HCT116 (cell line): ENCODE measurements around the gene GRIP1. TPM values are rescaled to one million over a fixed set of nuclear protein-coding genes. Genes with fewer than 3 reads are reported as not detected.

Source experiments
- ATAC-seq: fragments of 200-7000 bp; cut with Tn5 transposase; 2 replicates; pipeline ENCODE4 v1.9.1; 2020; ENCODE audit warnings: mild to moderate bottlenecking, moderate library complexity
- BruUV-seq: library from RNA; stranded (reverse); fragments of 400-500 nt; replicated peaks from 2 replicates; lab custom pipeline; 2021; lab: Mats Ljungman, UMichigan
- CTCF ChIA-PET: fragments of 300-600 bp; sonication (Branson Sonifier 250); formaldehyde crosslinking; loops from one replicate; lab custom pipeline; 2021; ENCODE audit warnings: antibody characterized with exemption; lab: Charles Lee
- POLR2A ChIA-PET: fragments of 300-600, 350-600 bp; sonication (Branson Sonifier 250); formaldehyde crosslinking; loops from one replicate; lab custom pipeline; 2021; ENCODE audit warnings: antibody characterized with exemption; lab: Charles Lee
- RAD21 ChIA-PET, 2 experiments: fragments of 300-600 bp; sonication (Branson Sonifier 250); formaldehyde crosslinking; loops; one replicate each; lab custom pipeline; 2023; ENCODE audit warnings: low total read pairs in 2 of 2; ENCODE audit not compliant: uncharacterized antibody in 2 of 2, unreplicated experiment in 2 of 2, low non-redundant PET in 1 of 2; lab: Charles Lee
- DNase-seq: peaks from one replicate; pipeline ENCODE4 v3.0.0-alpha.2; 2010; ENCODE audit warnings: low read depth, low spot score
- H2AFZ ChIP-seq: fragments of 200-600 bp; shearing (Covaris generic), sonication (generic); 2 replicates; pipeline ENCODE4 v1.6.1; 2017; ENCODE audit warnings: low read depth, mixed run types, mixed read lengths, antibody characterized with exemption, low read length; ENCODE audit not compliant: poor library complexity, severe bottlenecking
- H3K27ac ChIP-seq: 2 replicates; pipeline ENCODE4 v1.5.1; 2012; ENCODE audit warnings: low read depth, low read length
- H3K27me3 ChIP-seq: fragments of 200-600 bp; sonication (generic); 2 replicates; pipeline ENCODE4 v1.6.1; 2016; ENCODE audit warnings: mixed run types, low read length, mixed read lengths; ENCODE audit not compliant: insufficient read depth
- H3K36me3 ChIP-seq, 2 experiments: fragments of 200-500 bp in 1 of 2; fragments of 200-600 bp in 1 of 2; sonication (Bioruptor generic) in 1 of 2; sonication (generic) in 1 of 2; 2 replicates each; pipeline versions ENCODE4 v1.5.1 to v1.6.1; 2014 to 2016; ENCODE audit warnings: low read length in 2 of 2, inconsistent platforms in 1 of 2, mixed read lengths in 1 of 2, mixed run types in 1 of 2; ENCODE audit not compliant: insufficient read depth in 2 of 2, control insufficient read depth in 1 of 2
- H3K4me1 ChIP-seq, 2 experiments: fragments of 200-600 bp in 1 of 2; sonication (generic) in 1 of 2; 2 replicates each; pipeline versions ENCODE4 v1.5.1 to v1.6.1; 2012 to 2017; ENCODE audit warnings: low read length in 2 of 2, inconsistent platforms in 1 of 2, mild to moderate bottlenecking in 1 of 2, mixed read lengths in 1 of 2, mixed run types in 1 of 2, moderate library complexity in 1 of 2; ENCODE audit not compliant: insufficient read depth in 2 of 2, control insufficient read depth in 1 of 2
- H3K4me2 ChIP-seq: fragments of 200-600 bp; sonication (generic); 2 replicates; pipeline ENCODE4 v1.6.1; 2017; ENCODE audit warnings: mixed run types, low read length, mixed read lengths
- H3K4me3 ChIP-seq, 2 experiments: fragments of 200-600 bp in 1 of 2; sonication (generic) in 1 of 2; replicated peaks in 1 of 2; 2 replicates each; pipeline ENCODE4 v1.5.1; 2011 to 2016; ENCODE audit warnings: low read length in 2 of 2, control low read depth in 1 of 2, low read depth in 1 of 2, mild to moderate bottlenecking in 1 of 2, mixed read lengths in 1 of 2, mixed run types in 1 of 2
- H3K79me2 ChIP-seq: fragments of 200-600 bp; sonication (generic); 2 replicates; pipeline ENCODE4 v1.6.1; 2017; ENCODE audit warnings: mild to moderate bottlenecking, mixed run types, low read length, moderate library complexity, mixed read lengths; ENCODE audit not compliant: insufficient read depth
- H3K9ac ChIP-seq: fragments of 200-600 bp; sonication (generic); 2 replicates; pipeline ENCODE4 v1.6.1; 2016; ENCODE audit warnings: low read length, mixed read lengths
- H3K9me2 ChIP-seq: fragments of 200-600 bp; sonication (generic), shearing (Covaris generic); 2 replicates; pipeline ENCODE4 v1.6.1; 2017; ENCODE audit warnings: mixed run types, mild to moderate bottlenecking, moderate library complexity; ENCODE audit not compliant: insufficient read depth
- H3K9me3 ChIP-seq, 2 experiments: fragments of 200-500 bp in 1 of 2; fragments of 200-600 bp in 1 of 2; sonication (Bioruptor generic) in 1 of 2; sonication (generic) in 1 of 2; 2 replicates each; pipeline ENCODE4 v1.6.1; 2014 to 2017; ENCODE audit warnings: low read length in 2 of 2, mixed read lengths in 2 of 2, inconsistent platforms in 1 of 2, low read depth in 1 of 2, mild to moderate bottlenecking in 1 of 2, mixed run types in 1 of 2, moderate library complexity in 1 of 2; ENCODE audit not compliant: control insufficient read depth in 1 of 2, insufficient read depth in 1 of 2
- H4K20me1 ChIP-seq: fragments of 200-600 bp; sonication (generic), shearing (Covaris generic); 2 replicates; pipeline ENCODE4 v1.6.1; 2017; ENCODE audit warnings: mixed run types, mild to moderate bottlenecking, moderate library complexity; ENCODE audit not compliant: insufficient read depth
- CBX3 ChIP-seq: IDR thresholded peaks from 2 replicates; pipeline ENCODE4 v1.6.1; 2012; ENCODE audit warnings: low read depth
- CEBPB ChIP-seq: IDR thresholded peaks from 2 replicates; pipeline ENCODE4 v1.6.1; 2012; ENCODE audit warnings: low read depth
- EGR1 ChIP-seq: IDR thresholded peaks from 2 replicates; pipeline ENCODE4 v1.6.1; 2012; ENCODE audit warnings: low read depth
- EZH2phosphoT487 ChIP-seq: fragments of 200-600 bp; IDR thresholded peaks from 2 replicates; pipeline ENCODE4 v1.6.1; 2018; ENCODE audit warnings: antibody characterized with exemption, borderline replicate concordance
- FOSL1 ChIP-seq: IDR thresholded peaks from 2 replicates; pipeline ENCODE4 v1.6.1; 2012; ENCODE audit warnings: low read depth
- JUND ChIP-seq: IDR thresholded peaks from 2 replicates; pipeline ENCODE4 v1.6.1; 2012
- POLR2AphosphoS5 ChIP-seq: IDR thresholded peaks from 2 replicates; pipeline ENCODE4 v1.6.1; 2011; ENCODE audit warnings: mild to moderate bottlenecking, low read depth, low read length, moderate library complexity
- SP1 ChIP-seq: IDR thresholded peaks from 2 replicates; pipeline ENCODE4 v1.6.1; 2012; ENCODE audit warnings: low read depth
- ZBTB33 ChIP-seq: IDR thresholded peaks from 2 replicates; pipeline ENCODE4 v1.6.1; 2011; ENCODE audit warnings: mild to moderate bottlenecking, low read length, moderate library complexity; ENCODE audit not compliant: insufficient replicate concordance; ENCODE audit errors: extremely low read depth
- ZFX ChIP-seq: fragments of 450-650 bp; IDR thresholded peaks from 2 replicates; pipeline ENCODE4 v1.6.1; 2017
- ZNF274 ChIP-seq: fragments of 200-500 bp; sonication (Bioruptor generic); IDR thresholded peaks from 2 replicates; pipeline ENCODE4 v1.6.1; 2014; ENCODE audit warnings: mild to moderate bottlenecking, low read depth, low read length, inconsistent platforms
- intact Hi-C: fragments of 100-400 bp; cut with micrococcal nuclease; formaldehyde crosslinking; loops from 2 replicates; pipeline ENCODE4 v1.10.0; 2022
- total RNA-seq: library from RNA; stranded (reverse); gene quantifications from one replicate; pipeline ENCODE4 v1.2.1, GENCODE V29; 2021; ENCODE audit not compliant: unreplicated experiment
- TF ChIP-seq, protein P1 (sequence below): IDR thresholded peaks from 2 replicates; pipeline ENCODE4 v1.6.1; 2012; ENCODE audit warnings: low read depth

GRIP1 gene
- total RNA-seq, 1 experiment from 2014 or later: not detected

GRCh38 chr12:66398931-66399910, 279.7 kb downstream of the GRIP1 start:
- ChIA-PET POLR2A (no interaction called here), RAD21 (no interaction called here), CTCF (interaction anchor here (1.2 kb wide), 2 partner anchors 10 to 254 kb away, joined by 3 read pairs; no protein-coding TSS in a partner anchor)
- BruUV-seq: no TSS peak
- no peak overlapping the region for H3K4me2 ChIP-seq
- no peaks in the 10 kb centered on the region for H3K36me3 ChIP-seq
- H3K9me2 ChIP-seq: no peaks in the 10 kb centered on the region
- intact Hi-C loops: no loop called here
- no peak for TF ChIP-seq ZNF274
- ATAC-seq (no peak), DNase-seq (no peak)
- H3K27me3 ChIP-seq: peaks cover 7% of the 10 kb centered on the region; the same call in 1 of the 2 replicates
- H4K20me1 ChIP-seq: no peaks in the 10 kb centered on the region
- no peaks in the 10 kb centered on the region for H3K79me2 ChIP-seq
- no peak overlapping the region for H2AFZ ChIP-seq
- no peaks in the 10 kb centered on the region for H3K9me3 ChIP-seq
- H3K4me3 ChIP-seq: no peak overlapping the region
- H3K4me1 ChIP-seq: no peaks in the 10 kb centered on the region
- H3K27ac ChIP-seq: no peak overlapping the region
- H3K9ac ChIP-seq: no peak overlapping the region

DNA sequence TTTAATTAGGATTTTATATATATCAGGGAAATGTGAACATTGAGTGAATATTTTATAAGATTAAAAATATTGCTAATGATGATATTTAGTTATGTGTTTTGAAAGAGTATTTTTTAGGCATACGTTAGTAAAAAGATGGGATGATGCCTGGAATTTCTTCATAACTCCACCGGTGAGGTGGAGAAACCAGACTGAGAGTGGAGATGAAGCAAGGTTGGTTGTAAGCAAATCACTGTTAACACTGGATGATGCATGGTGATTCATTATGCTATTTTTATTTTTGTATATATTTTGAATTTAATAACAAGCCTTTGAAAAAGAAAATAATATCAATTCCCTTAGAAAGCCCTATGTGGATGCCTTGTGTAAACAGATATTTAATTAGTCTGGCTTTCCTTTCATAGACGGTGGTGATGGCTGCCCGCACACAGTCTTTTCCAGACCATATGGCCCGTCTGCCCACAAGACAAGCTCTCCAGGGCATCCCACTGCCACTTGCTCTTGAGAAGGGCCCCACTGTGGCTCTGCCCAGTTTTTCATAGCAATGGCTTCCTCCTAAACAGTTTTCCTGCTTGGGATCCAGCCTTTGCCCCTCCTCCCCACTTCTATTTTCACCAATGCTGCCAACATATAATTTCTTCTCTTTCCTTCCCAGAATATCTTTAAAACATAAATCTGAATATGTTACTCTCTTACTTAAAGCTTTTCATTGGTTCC, 281.1 kb downstream of the GRIP1 start:
- Histone ChIP-seq H3K9me3 (no peaks in the 10 kb centered on the region), H2AFZ (no peak overlapping the region), H3K9ac (no peak overlapping the region), H3K4me1 (no peaks in the 10 kb centered on the region), H3K27me3 (peaks cover 7% of the 10 kb centered on the region; the same call in 1 of the 2 replicates), H3K36me3 (no peaks in the 10 kb centered on the region), H3K9me2 (no peaks in the 10 kb centered on the region), H3K79me2 (no peaks in the 10 kb centered on the region), H3K4me2 (no peak overlapping the region), H3K4me3 (no peak overlapping the region), H3K27ac (no peak overlapping the region), H4K20me1 (no peaks in the 10 kb centered on the region)
- intact Hi-C loops: no loop called here
- POLR2A ChIA-PET: no interaction called here
- DNase-seq: no peak
- no TSS peak for BruUV-seq
- CTCF ChIA-PET: interaction anchor here (1.2 kb wide), 1 partner anchor 253 kb away, joined by 3 read pairs; no protein-coding TSS in a partner anchor
- RAD21 ChIA-PET: no interaction called here
- no peak for ATAC-seq
- TF ChIP-seq ZFX: no peak
- TF ChIP-seq, protein P1, sequence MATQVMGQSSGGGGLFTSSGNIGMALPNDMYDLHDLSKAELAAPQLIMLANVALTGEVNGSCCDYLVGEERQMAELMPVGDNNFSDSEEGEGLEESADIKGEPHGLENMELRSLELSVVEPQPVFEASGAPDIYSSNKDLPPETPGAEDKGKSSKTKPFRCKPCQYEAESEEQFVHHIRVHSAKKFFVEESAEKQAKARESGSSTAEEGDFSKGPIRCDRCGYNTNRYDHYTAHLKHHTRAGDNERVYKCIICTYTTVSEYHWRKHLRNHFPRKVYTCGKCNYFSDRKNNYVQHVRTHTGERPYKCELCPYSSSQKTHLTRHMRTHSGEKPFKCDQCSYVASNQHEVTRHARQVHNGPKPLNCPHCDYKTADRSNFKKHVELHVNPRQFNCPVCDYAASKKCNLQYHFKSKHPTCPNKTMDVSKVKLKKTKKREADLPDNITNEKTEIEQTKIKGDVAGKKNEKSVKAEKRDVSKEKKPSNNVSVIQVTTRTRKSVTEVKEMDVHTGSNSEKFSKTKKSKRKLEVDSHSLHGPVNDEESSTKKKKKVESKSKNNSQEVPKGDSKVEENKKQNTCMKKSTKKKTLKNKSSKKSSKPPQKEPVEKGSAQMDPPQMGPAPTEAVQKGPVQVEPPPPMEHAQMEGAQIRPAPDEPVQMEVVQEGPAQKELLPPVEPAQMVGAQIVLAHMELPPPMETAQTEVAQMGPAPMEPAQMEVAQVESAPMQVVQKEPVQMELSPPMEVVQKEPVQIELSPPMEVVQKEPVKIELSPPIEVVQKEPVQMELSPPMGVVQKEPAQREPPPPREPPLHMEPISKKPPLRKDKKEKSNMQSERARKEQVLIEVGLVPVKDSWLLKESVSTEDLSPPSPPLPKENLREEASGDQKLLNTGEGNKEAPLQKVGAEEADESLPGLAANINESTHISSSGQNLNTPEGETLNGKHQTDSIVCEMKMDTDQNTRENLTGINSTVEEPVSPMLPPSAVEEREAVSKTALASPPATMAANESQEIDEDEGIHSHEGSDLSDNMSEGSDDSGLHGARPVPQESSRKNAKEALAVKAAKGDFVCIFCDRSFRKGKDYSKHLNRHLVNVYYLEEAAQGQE: no peak
- no peak for TF ChIP-seq CEBPB
- TF ChIP-seq ZBTB33: no peak
- TF ChIP-seq EZH2phosphoT487: no peak
- no peak for TF ChIP-seq POLR2AphosphoS5
- TF ChIP-seq CBX3: no peak
- no peak for TF ChIP-seq ZNF274
- no peak for TF ChIP-seq EGR1
- no peak for TF ChIP-seq JUND
- no peak for TF ChIP-seq FOSL1
- no peak for TF ChIP-seq SP1
